C1 segment of cervical spinal cord (tissue), 14 donors: ENCODE measurements around the gene PRR23C.
"Not testable (repeated sequence)": the region's sequence is repeated elsewhere in the genome, so short reads cannot be mapped to it uniquely, and the experiment has no call there.

Source experiments
- DNase-seq, 14 donors: peaks; one replicate each; lab custom pipeline; 2025; lab: John Stamatoyannopoulos, UW

Gene PRR23C

DNA sequence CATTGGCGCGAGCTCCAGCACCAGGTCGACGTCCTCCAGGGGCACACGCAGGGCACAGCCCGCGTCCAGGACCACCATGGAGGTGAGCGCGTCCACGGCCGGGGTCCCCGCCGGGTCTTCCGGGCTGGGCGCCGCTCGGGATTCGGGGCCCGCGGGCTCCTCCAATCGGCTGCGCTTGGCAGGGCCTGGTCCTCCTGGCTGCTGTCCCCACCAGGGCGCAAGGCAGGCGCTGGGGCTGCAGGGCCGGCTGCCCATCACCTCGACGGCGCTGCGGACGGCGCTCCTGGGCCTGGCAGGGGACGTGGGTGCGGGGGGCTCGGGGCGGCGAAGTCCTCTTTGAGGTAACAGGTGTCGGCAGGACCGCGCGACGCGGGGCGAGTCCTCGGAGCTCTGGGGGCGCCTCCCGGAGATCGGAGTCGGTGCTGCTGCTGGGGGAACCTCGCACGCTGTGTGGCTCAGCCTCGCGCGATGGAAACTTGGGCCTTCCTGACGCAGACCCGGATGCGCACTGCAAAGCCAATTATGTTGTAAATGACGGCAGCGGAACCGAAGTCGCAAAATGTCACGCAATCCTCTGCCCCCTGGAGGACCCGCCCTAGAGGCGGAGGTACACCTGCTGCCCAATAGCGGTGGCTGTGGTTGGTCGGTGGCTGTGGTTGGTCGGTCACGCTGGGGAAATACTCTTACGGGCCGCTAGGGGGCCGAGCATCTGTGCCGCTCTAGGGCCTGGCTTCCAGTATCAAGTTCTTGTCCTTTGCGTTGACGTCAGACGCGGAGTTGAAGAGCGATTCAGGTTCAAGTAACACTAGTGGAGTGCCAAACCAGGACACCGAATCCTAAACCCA lies at the start of gene PRR23C:
TSS of gene PRR23C (minus strand) at position 527 of the 845 bp plus-strand sequence. CDS start at position 255, 272 bp downstream.
- DNase-seq = no peak

DNA sequence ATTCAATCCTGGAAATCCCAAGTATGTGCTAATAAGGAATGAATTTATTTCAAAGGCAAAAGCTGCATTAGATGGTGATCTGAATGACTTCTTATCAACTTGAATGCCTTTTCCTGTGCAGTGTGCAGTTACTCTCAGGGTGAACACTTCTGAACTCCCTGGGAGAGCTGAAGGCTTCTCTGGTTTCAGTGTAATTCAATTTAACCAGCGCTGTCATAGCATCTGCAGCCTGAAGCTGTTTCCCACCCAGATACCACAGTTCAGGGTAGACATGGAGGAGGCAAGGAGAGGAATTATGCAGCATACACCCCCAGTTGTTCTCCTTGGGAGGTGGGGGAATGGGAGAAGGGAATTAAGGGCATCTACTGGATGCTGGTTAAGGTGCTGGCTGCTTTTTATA lies 49.1 kb upstream of the PRR23C start:
- DNase-seq = no peak

DNA sequence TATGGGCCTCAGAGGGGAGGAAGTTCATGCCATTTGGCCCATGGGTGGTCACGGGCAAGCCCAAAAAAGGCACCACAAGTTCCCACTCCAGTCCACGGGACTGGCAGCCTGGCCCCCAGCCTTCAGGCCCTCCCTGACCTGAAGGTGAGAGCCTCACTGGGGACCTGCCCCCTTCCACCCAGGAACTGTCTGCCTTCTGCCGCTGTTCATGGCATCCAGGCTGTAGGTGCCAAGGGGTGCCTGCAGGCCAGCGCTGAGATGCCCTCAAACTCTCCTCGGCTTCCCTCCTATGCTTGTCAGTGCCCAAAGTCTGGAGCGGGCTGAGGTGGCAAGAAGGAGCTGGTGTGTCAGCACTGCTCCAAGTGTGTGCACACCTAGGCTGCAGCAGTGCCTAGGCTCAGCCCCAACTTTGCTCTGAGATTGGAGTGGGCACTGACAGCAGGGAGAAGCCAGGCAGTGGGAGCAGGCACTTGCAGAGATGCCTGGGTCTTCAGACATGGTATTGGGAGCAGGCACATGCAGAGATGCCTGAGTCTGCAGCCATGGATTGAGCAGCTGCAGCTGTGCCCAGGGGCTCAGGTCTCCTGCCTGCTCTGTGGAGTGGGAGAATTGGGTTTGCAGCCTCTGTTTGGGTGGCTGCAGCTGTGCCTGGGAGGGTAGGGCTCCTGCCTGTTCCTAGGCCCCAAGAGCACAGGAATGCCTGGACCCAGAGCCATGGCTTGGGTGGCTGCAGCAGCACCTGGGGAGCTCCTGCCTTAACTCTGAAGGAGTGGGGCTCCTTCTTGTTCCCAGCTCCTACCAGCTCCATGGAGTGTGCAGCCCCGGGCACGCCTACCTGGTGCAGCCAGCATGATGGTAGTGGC lies 44.0 kb upstream of the PRR23C start:
- DNase-seq = no peak

DNA sequence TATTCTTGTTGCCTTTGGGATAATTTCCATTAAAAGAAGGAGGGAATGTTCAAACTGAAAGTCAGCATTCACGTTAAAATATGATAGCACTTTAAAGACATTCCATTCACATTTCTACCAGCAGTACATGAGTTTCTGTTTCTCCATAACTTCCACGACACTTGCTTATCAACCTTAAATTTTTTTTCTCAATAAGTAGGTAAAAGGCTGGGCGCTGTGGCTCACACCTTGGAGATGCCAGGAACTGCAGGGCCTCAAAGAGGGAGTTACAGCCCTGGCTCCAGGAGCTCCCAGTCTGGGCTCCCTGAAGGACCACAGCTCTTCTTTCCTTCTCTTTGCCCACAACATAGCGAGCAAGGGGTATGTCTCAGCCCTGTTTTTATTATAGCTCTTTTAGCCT lies 42.9 kb upstream of the PRR23C start:
- DNase-seq = no peak

DNA sequence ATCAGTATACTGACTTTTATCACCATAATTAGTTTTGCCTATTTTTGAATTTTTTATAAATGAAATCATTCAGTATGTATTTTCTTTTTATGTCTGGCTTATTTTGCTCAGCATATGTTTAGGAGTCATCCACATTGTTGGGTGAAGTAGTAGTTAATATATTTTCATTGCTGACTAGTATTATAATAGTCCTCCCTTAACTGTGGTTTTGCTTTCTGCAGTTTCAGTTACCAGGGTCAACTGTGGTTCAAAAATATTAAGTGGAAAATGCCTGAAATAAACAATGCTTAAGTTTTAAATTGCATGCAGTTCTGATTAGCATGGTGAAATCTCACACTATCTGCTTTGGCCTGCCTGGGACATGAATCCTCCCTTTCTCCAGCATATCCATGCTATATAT lies 39.5 kb upstream of the PRR23C start:
- no peak for DNase-seq

DNA sequence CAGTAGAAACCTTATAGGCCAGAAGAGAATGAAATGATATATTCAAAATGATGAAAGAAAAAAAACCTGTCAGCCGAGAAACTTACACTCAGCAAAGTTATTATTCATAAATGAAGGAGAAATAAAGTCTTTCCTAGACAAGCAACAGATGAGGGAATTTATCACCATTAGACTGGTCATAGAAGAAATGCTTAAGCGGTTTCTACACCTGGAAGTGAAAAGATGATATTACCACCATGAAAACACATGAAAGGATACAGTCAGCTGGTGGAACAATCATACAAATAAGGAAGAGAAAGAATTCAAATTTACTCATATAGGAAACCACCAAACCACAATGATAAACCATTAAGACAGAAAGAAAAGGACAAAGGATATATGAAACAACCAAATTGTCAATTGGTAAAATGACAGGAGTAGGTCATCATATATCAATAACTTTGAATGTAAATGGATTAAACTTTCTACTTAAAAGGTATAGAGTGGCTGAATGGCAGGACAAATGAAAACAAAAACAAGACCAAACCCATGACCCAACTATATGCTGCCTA lies 29.9 kb upstream of the PRR23C start:
- no peak for DNase-seq

DNA sequence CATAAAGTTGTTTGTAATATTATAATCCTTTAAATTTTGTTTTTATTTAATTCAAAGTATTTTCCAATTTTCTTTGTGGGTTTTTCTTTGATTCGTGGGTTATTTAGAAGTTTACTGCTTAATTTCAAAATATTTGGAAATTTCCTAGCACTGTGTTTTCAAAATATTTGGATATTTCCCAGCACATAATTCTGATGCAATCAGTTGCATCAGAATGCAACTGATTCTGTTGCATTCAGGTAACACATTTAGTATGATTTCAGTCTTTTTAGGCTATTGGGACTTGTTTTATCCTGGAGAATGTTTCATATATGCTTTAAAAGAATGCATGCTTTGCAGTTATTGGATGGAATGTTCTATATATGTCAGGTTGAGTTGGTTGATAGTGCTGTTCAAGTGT lies 18.2 kb upstream of the PRR23C start:
- no peak for DNase-seq

DNA sequence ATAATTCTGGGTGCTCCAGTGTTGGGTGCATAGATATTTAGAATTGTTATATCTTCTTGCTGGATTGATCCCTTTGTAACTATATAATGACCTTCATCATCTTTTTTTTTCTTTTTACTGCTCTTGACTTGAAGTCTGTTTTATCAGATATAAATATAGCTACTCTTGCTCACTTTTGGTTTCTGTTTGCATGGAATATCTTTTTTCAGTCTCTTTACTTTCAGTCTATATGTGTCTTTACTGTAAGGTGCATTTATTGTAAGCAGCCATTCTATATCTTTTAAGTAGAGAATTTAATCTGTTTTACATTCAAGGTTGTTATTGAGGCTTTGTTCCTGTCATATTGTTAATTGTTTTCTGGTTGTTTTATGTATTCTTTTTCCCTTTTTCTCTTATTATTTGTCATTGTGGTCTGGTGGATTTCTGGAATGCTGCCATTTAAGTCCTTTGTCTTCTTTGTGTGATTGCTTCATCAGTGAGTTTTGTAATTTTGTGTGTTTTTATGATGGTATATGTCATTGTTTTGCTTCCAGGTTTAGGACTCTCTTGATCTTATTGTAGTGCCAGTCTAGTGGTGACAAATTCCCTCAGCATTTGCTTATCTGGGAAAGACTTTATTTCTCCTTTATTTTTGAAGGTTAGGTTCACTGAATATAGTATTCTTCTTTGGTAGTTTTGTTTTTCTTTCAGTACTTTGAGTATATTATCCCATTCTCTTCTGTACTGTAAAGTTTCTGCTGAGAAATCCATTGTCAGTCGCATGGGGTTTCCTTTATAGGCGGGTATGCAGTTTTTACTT lies 8.3 kb upstream of the PRR23C start:
- no peak for DNase-seq

DNA sequence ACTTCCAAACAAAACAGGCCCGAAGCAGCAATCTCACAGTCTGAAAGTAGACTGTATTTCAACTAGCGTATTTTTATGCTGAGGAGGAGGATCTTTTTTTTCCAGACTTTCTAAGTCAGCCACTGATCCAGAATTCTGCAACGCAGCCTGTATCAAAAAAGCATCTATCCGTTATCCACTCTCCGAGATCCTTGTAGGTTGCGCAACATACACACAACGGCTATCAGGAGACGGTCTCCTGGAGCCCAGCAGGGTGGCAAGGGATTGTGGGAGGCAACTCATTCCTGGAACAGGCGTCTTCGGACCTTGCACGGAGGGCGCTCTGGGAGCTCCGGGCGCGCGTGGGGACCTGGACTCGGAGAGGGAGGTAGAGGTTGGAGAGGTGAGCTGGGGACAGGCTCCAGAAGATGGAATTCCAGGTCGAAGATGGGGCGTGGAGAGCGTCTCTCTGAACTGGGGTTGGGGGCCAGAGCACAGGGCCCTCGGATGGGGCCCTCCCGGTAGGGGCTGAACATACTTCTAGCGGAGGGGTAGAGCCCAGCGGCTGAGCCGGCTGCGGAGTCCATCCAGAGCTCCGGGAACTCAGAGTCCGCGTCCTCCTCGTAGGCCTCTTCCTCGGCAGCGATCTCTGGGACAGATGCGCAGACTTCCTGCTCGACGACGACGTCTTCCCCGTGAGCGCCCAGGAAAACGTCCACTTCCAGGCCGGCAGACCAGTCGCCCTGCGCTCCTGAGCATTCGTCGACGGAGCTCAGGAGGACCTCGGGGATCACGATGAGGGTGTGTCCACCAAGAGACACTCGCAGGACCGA lies 932 bp downstream of the PRR23C start:
- no peak for DNase-seq

DNA sequence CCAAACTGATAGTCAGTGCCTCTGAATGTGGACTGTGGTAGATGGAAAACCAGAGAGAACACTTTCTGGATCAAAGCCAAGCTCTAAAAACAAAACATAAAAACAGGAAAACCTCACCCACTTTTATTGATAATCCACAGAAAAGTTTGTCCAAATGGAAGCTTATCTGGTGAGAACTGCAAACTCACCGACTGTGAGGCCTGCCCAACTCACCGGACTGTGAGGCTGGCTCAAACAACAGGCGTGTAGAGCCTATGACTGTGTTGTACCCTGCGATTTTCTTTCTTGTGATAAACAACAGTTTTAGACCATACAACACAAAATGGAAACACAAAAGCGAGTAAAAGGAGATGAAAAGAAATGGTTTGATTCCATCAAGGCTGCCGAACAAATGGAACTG lies 7.2 kb downstream of the PRR23C start:
- no peak for DNase-seq

DNA sequence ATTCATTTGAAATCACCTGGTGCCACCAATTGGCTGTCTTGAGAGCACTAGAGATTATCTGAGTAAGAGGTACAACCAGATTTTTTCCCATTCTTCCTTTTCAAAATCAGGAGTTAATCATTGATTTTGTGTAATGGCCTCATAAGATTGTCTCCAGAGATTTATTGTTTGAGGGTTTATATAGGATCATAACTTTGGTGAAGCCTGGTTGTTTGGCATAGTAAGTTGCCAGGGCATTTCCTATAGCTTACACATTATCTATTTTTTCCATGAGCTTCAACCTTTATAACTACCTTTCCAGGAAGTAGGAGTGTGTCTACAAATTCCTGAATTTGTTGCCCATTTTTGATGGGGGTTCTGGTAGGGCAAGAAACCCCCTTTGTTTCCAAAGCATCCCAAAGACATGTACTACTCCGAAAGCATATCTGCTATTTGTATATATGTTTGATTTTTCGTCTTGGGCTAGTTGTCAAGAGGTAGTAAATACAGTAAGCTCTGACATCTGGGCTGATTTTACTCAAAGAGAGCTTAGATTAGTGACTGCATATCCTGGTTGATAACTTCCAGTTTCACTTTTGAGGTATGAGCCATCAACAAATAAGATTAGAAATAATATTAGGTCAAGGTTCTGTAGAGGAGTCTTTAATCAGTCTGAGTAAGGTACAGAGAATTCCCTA lies 12.2 kb downstream of the PRR23C start:
- no peak for DNase-seq

DNA sequence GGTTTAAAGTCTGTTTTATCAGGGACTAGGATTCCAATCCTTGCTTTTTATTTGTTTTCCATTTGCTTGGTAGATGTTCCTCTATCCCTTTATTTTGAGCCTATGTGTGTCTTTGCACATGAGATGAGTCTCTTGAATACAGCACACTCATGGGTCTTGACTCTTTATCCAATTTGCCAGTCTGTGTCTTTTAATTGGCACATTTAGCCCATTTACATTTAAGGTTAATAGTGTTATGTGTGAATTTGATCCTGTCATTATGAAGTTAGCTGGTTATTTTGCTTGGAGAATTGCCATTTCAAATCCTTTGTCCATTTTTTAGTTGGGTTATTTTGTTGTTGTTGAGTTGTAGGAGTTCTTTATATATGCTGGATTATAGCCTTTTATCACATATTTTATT lies 14.1 kb downstream of the PRR23C start:
- DNase-seq = not testable (repeated sequence)

DNA sequence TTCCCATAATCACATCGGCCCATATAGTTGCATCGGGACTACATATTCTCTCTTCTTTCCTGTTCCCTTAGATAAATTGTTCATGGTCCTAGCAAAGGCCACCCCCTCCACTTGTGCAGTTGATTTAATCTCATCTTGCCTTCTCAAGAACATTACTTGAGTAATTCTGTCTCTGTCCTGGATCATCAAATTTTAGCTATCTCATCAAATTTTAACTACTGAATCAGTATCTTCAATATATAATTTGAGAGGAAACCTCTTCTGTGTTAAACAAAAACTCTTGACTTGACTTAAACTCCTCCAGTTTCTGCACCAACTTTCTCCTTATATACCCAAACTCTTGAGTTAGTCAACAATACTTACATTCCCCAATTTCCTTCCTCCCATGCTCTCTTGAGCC lies 19.7 kb downstream of the PRR23C start:
- no peak for DNase-seq

DNA sequence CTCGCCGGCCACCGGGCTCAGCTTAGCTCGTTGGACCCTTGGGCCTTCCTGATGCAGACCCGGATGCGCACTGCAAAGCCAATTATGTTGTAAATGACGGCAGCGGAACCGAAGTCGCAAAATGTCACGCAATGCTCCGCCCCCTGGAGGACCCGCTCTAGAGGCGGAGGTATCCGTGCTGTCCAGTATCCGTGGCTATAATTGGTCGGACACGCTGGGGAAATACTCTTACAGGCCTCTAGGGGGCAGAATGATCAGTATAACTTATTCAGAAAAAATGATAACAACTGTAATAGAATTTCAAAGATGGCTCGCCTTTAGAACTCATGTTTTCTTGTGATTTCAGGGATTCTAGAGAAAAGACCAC lies 23.8 kb downstream of the PRR23C start, which contains the start of gene PRR23B:
TSS of gene PRR23B (minus strand) at position 59 of the 367 bp plus-strand sequence. CDS start 265 bp downstream, outside the sequence.
- DNase-seq = no peak

DNA sequence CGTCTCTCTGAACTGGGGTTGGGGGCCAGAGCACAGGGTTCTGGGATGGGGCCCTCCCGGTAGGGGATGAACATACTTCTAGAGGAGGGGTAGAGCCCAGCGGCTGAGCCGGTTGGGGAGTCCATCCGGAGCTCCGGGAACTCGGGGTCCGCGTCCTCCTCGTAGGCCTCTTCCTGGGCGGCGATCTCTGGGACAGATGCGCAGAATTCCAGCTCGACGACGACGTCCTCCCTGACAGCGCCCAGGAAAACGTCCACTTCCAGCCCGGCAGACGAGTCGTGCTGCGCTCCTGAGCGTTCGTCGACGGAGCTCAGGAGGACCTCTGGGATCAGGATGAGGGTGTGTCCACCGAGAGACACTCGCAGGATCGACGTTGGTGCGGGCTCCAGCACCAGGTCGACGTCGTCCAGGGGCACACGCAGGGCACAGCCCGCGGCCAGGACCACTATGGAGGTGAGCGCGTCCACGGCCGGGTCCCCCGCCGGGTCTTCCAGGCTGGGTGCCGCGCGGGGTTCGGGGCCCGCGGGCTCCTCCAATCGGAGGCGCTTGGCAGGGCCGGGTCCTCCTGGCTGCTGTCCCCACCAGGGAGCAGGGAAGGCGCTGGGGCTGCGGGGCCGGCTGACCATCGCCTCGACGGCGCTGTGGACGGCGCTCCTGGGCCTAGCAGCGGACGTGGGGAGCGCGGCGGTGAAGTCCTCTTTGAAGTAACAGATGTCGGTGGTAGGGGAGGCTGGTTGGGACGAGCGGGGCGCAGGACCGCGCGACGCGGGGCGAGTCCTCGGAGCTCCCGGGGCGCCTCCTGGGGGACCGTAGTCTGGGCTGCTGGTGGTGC lies 24.4 kb downstream of the PRR23C start:
- DNase-seq = no peak

DNA sequence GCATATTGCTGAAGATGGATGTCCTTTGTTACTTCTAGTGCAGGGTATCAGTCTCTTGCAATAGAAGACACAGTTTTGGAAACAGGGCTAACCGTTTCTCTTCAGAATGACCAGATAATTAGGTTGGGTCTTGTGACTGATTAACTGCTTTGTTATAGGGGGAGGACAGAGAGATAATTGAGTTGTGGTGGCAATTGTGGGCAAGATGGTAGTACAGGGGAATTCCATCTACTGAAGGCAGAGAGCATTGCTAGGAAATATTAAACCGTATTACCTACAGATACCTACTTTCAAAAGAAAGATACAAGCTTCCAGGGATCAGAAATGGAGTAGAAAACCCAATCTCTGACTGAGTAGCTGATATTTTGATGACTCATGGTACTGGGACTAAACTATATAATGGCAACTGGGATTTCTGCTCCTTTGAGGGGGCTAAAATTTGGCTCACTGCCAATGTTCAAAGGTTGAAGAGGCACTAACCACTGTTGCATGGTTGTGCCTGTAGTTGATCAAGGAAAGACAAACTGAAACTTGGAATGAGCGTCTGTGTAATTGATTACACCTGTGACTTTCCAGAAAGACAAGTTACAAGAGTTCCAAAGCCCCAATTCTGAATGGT lies 28.2 kb downstream of the PRR23C start:
- no peak for DNase-seq

DNA sequence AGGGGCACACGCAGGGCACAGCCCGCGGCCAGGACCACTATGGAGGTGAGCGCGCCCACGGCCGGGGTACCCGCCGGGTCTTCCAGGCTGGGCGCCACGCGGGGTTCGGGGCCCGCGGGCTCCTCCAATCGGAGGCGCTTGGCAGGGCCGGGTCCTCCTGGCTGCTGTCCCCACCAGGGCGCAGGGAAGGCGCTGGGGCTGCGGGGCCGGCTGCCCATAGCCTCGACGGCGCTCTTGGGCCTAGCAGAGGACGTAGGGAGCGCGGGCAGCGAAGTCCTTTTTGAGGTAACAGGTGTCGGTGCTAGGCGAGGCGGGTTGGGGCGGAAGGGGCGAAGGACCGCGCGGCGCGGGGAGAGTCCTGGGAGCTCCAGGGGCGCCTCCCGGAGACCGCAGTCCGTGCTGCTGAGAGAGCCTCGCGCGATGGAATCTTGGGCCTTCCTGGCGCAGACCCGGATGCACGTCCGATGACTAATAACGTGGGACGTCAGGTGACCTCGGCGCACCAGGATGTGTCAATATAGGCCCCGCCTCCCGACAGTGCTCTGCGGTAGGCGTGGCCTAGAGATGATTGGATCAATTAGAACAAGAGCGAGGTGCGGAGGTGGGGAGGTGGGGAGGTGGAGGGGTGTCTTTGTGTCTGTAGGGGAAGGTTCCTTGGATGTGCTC lies 38.5 kb downstream of the PRR23C start, which contains the start of gene PRR23A:
TSS of gene PRR23A (minus strand) at position 218 of the 666 bp plus-strand sequence. CDS start at position 218, 0 bp downstream.
- DNase-seq = no peak
